Endothelial cell of umbilical vein (primary cell): ENCODE measurements around the gene SLC9A9. TPM values are rescaled to one million over a fixed set of nuclear protein-coding genes. Genes with fewer than 3 reads are reported as not detected.

Experiments
- BruUV-seq: library from RNA; stranded (reverse); fragments of 400-500 nt; replicated peaks from 2 replicates; lab custom pipeline; 2021; lab: Mats Ljungman, UMichigan
- CTCF ChIA-PET: fragments of 300-600, 350-600 bp; sonication (Branson Sonifier 250); formaldehyde crosslinking; loops from one replicate; lab custom pipeline; 2021; ENCODE audit warnings: antibody characterized with exemption, inconsistent platforms; lab: Charles Lee
- POLR2A ChIA-PET: fragments of 300-600, 350-600 bp; sonication (Branson Sonifier 250); formaldehyde crosslinking; loops from one replicate; lab custom pipeline; 2021; ENCODE audit warnings: antibody characterized with exemption, inconsistent platforms; lab: Charles Lee
- DNase-seq: peaks from one replicate; pipeline ENCODE4 v3.0.0-alpha.2; 2011; ENCODE audit warnings: low read depth, low spot score
- FAIRE-seq: peaks from 2 replicates; lab custom pipeline; 2011; peaks lifted over from hg19 to GRCh38; lab: Jason Lieb, UNC
- H2AFZ ChIP-seq: 2 replicates; pipeline ENCODE4 v1.6.0; 2012; ENCODE audit warnings: low read depth, low read length, control low read depth, inconsistent platforms
- H3K27ac ChIP-seq: 2 replicates; pipeline ENCODE4 v1.5.1; 2011; ENCODE audit warnings: low read depth, mild to moderate bottlenecking, control low read depth, low read length, moderate library complexity; ENCODE audit not compliant: insufficient read depth
- H3K27me3 ChIP-seq, 2 experiments: 2 replicates each; pipeline versions ENCODE4 v1.6.0 to v1.6.1; 2011; ENCODE audit warnings: low read length in 2 of 2, mixed read lengths in 1 of 2; ENCODE audit not compliant: control insufficient read depth in 2 of 2, insufficient read depth in 2 of 2
- H3K36me3 ChIP-seq, 2 experiments: 2 replicates in 1 of 2; 3 replicates in 1 of 2; pipeline ENCODE4 v1.5.1; 2011; ENCODE audit warnings: low read length in 2 of 2, mild to moderate bottlenecking in 1 of 2, moderate library complexity in 1 of 2; ENCODE audit not compliant: control insufficient read depth in 2 of 2, insufficient read depth in 2 of 2; ENCODE audit errors: extremely low read depth in 1 of 2
- H3K4me1 ChIP-seq: 3 replicates; pipeline ENCODE4 v1.5.1; 2011; ENCODE audit warnings: mild to moderate bottlenecking, low read length; ENCODE audit not compliant: control insufficient read depth, insufficient read depth; ENCODE audit errors: extremely low read depth
- H3K4me2 ChIP-seq: 2 replicates; pipeline ENCODE4 v1.6.1; 2011; ENCODE audit warnings: low read length, control low read depth, mixed read lengths; ENCODE audit not compliant: insufficient read depth
- H3K4me3 ChIP-seq, 3 experiments: fragments of 200-600 bp in 1 of 3; sonication (generic), shearing (Covaris generic) in 1 of 3; replicated peaks in 1 of 3; 2 replicates each; pipeline ENCODE4 v1.5.1; 2011 to 2016; ENCODE audit warnings: control low read depth in 3 of 3, low read length in 3 of 3, mild to moderate bottlenecking in 2 of 3, inconsistent platforms in 1 of 3, low read depth in 1 of 3, moderate library complexity in 1 of 3; ENCODE audit not compliant: insufficient read depth in 1 of 3
- H3K79me2 ChIP-seq: 2 replicates; pipeline ENCODE4 v1.6.0; 2012; ENCODE audit warnings: low read length, inconsistent platforms; ENCODE audit not compliant: control insufficient read depth, insufficient read depth
- H3K9ac ChIP-seq: replicated peaks from 2 replicates; pipeline ENCODE3; 2011; ENCODE audit warnings: low read length, control low read depth; ENCODE audit not compliant: insufficient read depth; ENCODE audit errors: extremely low read depth
- H3K9me1 ChIP-seq: replicated peaks from 3 replicates; pipeline ENCODE4 v1.6.0; 2011; ENCODE audit warnings: mild to moderate bottlenecking, low read length; ENCODE audit not compliant: control insufficient read depth, insufficient read depth; ENCODE audit errors: extremely low read depth
- H3K9me3 ChIP-seq: replicated peaks from 2 replicates; pipeline ENCODE4 v1.5.1; 2012; ENCODE audit warnings: low read length, inconsistent platforms; ENCODE audit not compliant: control insufficient read depth, insufficient read depth
- H4K20me1 ChIP-seq: replicated peaks from 2 replicates; pipeline ENCODE3; 2011; ENCODE audit warnings: mild to moderate bottlenecking, low read length; ENCODE audit not compliant: control insufficient read depth, insufficient read depth; ENCODE audit errors: extremely low read depth
- CTCF ChIP-seq, 2 donors: IDR thresholded peaks; 1 replicate in 1 of 2; 2 replicates in 1 of 2; pipeline ENCODE4 v1.5.1; 2011; ENCODE audit warnings: low read length in 2 of 2, mild to moderate bottlenecking in 2 of 2, moderate library complexity in 2 of 2, control low read depth in 1 of 2, inconsistent platforms in 1 of 2, low read depth in 1 of 2; ENCODE audit not compliant: insufficient read depth in 1 of 2; ENCODE audit errors: extremely low read depth in 1 of 2
- EZH2 ChIP-seq: IDR thresholded peaks from 2 replicates; pipeline ENCODE4 v1.6.1; 2012; ENCODE audit warnings: borderline replicate concordance, low read depth, mild to moderate bottlenecking, moderate library complexity, low read length, inconsistent platforms; ENCODE audit not compliant: severe bottlenecking
- FOS ChIP-seq: IDR thresholded peaks from 2 replicates; pipeline ENCODE4 v1.6.1; 2011; ENCODE audit warnings: mild to moderate bottlenecking, low read length, moderate library complexity, borderline replicate concordance; ENCODE audit not compliant: insufficient read depth
- GATA2 ChIP-seq: IDR thresholded peaks from 2 replicates; pipeline ENCODE4 v1.7.0; 2011; ENCODE audit warnings: low read depth, mild to moderate bottlenecking, moderate library complexity, mixed read lengths, low read length; ENCODE audit not compliant: insufficient read length, insufficient read depth
- JUN ChIP-seq: IDR thresholded peaks from 2 replicates; pipeline ENCODE4 v1.6.1; 2011; ENCODE audit warnings: borderline replicate concordance, low read depth; ENCODE audit not compliant: insufficient read length, insufficient read depth
- MAX ChIP-seq: IDR thresholded peaks from 2 replicates; pipeline ENCODE4 v1.6.1; 2011; ENCODE audit not compliant: insufficient read depth, insufficient read length
- MYC ChIP-seq: IDR thresholded peaks from one replicate; pipeline ENCODE4 v1.6.1; 2011; ENCODE audit warnings: mild to moderate bottlenecking, low read depth, low read length
- POLR2A ChIP-seq: IDR thresholded peaks from 2 replicates; pipeline ENCODE4 v1.6.1; 2012; ENCODE audit warnings: low read depth, mild to moderate bottlenecking, control low read depth, low read length
- POLR2AphosphoS5 ChIP-seq: IDR thresholded peaks from 2 replicates; pipeline ENCODE4 v1.6.1; 2012; ENCODE audit warnings: low read depth, mild to moderate bottlenecking, control low read depth, low read length, moderate library complexity; ENCODE audit not compliant: insufficient read depth
- dilution Hi-C: fragments of 300-500 bp; cut with MboI; formaldehyde crosslinking; loops from one replicate; pipeline ENCODE4 v1.15.0; 2019; ENCODE audit warnings: low sequenced_read_pairs; ENCODE audit not compliant: extremely low pct_ligation_motif_present
- intact Hi-C: fragments of 100-400 bp; cut with micrococcal nuclease; formaldehyde crosslinking; loops from one replicate; pipeline ENCODE4 v1.10.0; 2022
- polyA plus RNA-seq, 4 experiments: library from polyadenylated mRNA; depleted of rRNA in 3 of 4; stranded (reverse) in 3 of 4; unstranded in 1 of 4; fragments of >200 nt; gene quantifications; 2 replicates each; pipeline versions ENCODE4 v1.2.1 to v1.2.3, GENCODE V29; 2011 to 2012; ENCODE audit warnings: missing spikeins in 1 of 4
- total RNA-seq: library from RNA; stranded (reverse); gene quantifications from 2 replicates; pipeline ENCODE4 v1.2.3, GENCODE V29; 2021

SLC9A9 gene
- total and polyA plus RNA-seq, 2 donors (not counting 3 experiments of a cell fraction or from before 2014, with no cell fraction given) = 1.5 to 1.8 TPM

GRCh38 chr3:143749926-143750325, 98.3 kb downstream of the SLC9A9 start:
- no peaks in the 10 kb centered on the region for H3K36me3 ChIP-seq
- H3K79me2 ChIP-seq = no peaks in the 10 kb centered on the region
- no peak overlapping the region for H3K9ac ChIP-seq
- H3K27me3 ChIP-seq = peaks cover 0 to 3% of the 10 kb centered on the region in 2 experiments
- H4K20me1 ChIP-seq = no peaks in the 10 kb centered on the region
- H2AFZ ChIP-seq = no peak overlapping the region
- H3K4me1 ChIP-seq = no peaks in the 10 kb centered on the region
- no peak for FAIRE-seq
- H3K9me3 ChIP-seq = no peaks in the 10 kb centered on the region
- POLR2A ChIA-PET = no interaction called here
- TF ChIP-seq EZH2 (no peak), MYC (no peak), POLR2A (no peak), CTCF (IDR thresholded peaks at IDR 0.05; ENCODE audit: extremely low read depth in 1 of 2, insufficient read depth in 1 of 2, low read depth in 1 of 2, low read length in 2 of 2) (no peak), JUN (no peak), MAX (no peak), POLR2AphosphoS5 (no peak), GATA2 (no peak), FOS (no peak)
- no peaks in the 10 kb centered on the region for H3K9me1 ChIP-seq
- no peak overlapping the region for H3K27ac ChIP-seq
- H3K4me3 ChIP-seq = no peak overlapping the region
- no TSS peak for BruUV-seq
- H3K4me2 ChIP-seq = no peak overlapping the region
- no peak for DNase-seq
- CTCF ChIA-PET = no interaction called here
- intact Hi-C loops (no loop called here), dilution Hi-C loops (no loop called here)
